Ovary (tissue), 9 donors: ENCODE data around the gene POU3F3. TPM values are rescaled to one million over a fixed set of nuclear protein-coding genes. Genes with fewer than 3 reads are reported as not detected.

ENCODE experiments used
- DNase-seq, 5 donors: peaks; one replicate each; pipeline ENCODE4 v3.0.0-alpha.2; 2019 to 2020
- H3K27ac ChIP-seq, 2 donors: fragments of 200-600 bp; one replicate each; pipeline versions ENCODE4 v1.5.1 to v1.8.0; 2019 to 2022
- H3K27me3 ChIP-seq: fragments of 200-600 bp; one replicate; pipeline ENCODE4 v1.8.0; 2022
- H3K36me3 ChIP-seq: fragments of 200-600 bp; sonication (generic); one replicate; pipeline ENCODE4 v1.5.1; 2019
- H3K4me1 ChIP-seq: one replicate; pipeline ENCODE4 v1.8.1; 2013; ENCODE audit warnings: mild to moderate bottlenecking, moderate library complexity; ENCODE audit not compliant: insufficient read depth
- H3K4me3 ChIP-seq: fragments of 200-600 bp; sonication (generic); one replicate; pipeline ENCODE4 v1.5.1; 2017
- H3K9me3 ChIP-seq, 2 donors: fragments of 200-600 bp in 1 of 2; sonication (generic) in 1 of 2; one replicate each; pipeline versions ENCODE4 v1.5.1 to v1.8.1; 2013 to 2019; ENCODE audit warnings: mild to moderate bottlenecking in 1 of 2, moderate library complexity in 1 of 2
- CTCF ChIP-seq, 3 donors: fragments of 450-650 bp in 2 of 3; fragments of 200-600 bp in 1 of 3; IDR thresholded peaks; one replicate each; pipeline versions ENCODE4 v1.5.1 to v1.8.0; 2016 to 2022; ENCODE audit warnings: antibody characterized with exemption in 3 of 3, mild to moderate bottlenecking in 1 of 3
- EP300 ChIP-seq: sonication (generic); formaldehyde crosslinking; IDR thresholded peaks from one replicate; pipeline ENCODE4 v1.6.1; 2017; ENCODE audit warnings: antibody characterized with exemption
- POLR2A ChIP-seq: fragments of 450-650 bp; IDR thresholded peaks from one replicate; pipeline ENCODE4 v1.6.1; 2017; ENCODE audit warnings: antibody characterized with exemption, mild to moderate bottlenecking, moderate library complexity
- WGBS, 3 donors: extraction: QIAGEN DNeasy Blood & Tissue Kit in 1 of 3; methylation state at CpG; one replicate each; pipeline versions ENCODE4 v1.1.5 to v1.1.7; 2013 to 2017; 5-methylcytosine and 5-hydroxymethylcytosine counted together
- intact Hi-C, 4 donors: fragments of 100-400 bp; cut with DNase I; formaldehyde crosslinking; loops; one replicate each; pipeline versions ENCODE4 v1.11.0 to v1.15.1; 2022 to 2023
- polyA plus RNA-seq, 2 donors: library from polyadenylated mRNA; stranded (reverse); fragments of 200-250 nt in 1 of 2; fragments of 350-450 nt in 1 of 2; fragmentation: Illumina TruSeq in 1 of 2; extraction: RNeasy Lipid Tissue Mini Kit (QIAGEN cat#74804) in 1 of 2; gene quantifications; one replicate each; pipeline ENCODE4 v1.2.3, GENCODE V29; 2013 to 2014
- total RNA-seq, 7 donors: library from RNA; depleted of rRNA in 2 of 7; stranded (reverse); fragments of >200 nt in 2 of 7; fragmentation: NEBNext Ultra II Directional in 3 of 7; extraction: Animal tissue kit (Norgen Biotek cat#: 25700) in 3 of 7; gene quantifications; one replicate each; pipeline versions ENCODE4 v1.1.0 to v1.2.4, GENCODE V29; 2016 to 2023
- donor health status: DM: no; HTN: no; CAD: no; lungs with moderate emphysema.
- donor health status: DM: no; HTN: no; CAD: no.
- donor health status: Bipolar disorder and iron deficiency.
- donor health status: DM: yes; HTN: yes; CAD: no.
- donor health status: DM: no; HTN: no; CAD: no.
- donor health status: DM: yes; HTN: yes; CAD: no.

Gene POU3F3
- total and polyA plus RNA-seq, 9 donors = 0.10 to 0.63 (median 0.10) TPM; not detected in 6

- Histone ChIP-seq H3K27ac (no peak overlapping the region), H3K27me3 (no peaks in the 10 kb centered on the region), H3K4me1 (no peaks in the 10 kb centered on the region), H3K9me3 (no peaks in the 10 kb centered on the region), H3K4me3 (no peak overlapping the region), H3K36me3 (no peaks in the 10 kb centered on the region)
- WGBS, 3 donors = 77 to 83% (median 82%) methylated on average over 17 of the region's 17 CpGs
- no peak for DNase-seq
- TF ChIP-seq EP300 = no peak
- no peak for TF ChIP-seq POLR2A
- no peak for TF ChIP-seq CTCF (IDR thresholded peaks at IDR 0.05)
- intact Hi-C loops = no loop called here
These were observed 19.3 kb upstream of the POU3F3 start for GRCh38 chr2:104834431-104835153.

- H3K4me1 ChIP-seq = no peaks in the 10 kb centered on the region
- intact Hi-C loops = no loop called here
- 54 to 65% (median 62%) methylated on average over 3 of the region's 3 CpGs for WGBS, 3 donors
These were observed 17.6 kb upstream of the POU3F3 start for GRCh38 chr2:104836265-104836664.

GRCh38 chr2:104836841-104837240 lies 17.1 kb upstream of the POU3F3 start:
- no peak overlapping the region for H3K27ac ChIP-seq
- no peaks in the 10 kb centered on the region for H3K9me3 ChIP-seq
- WGBS, 3 donors = 77 to 86% (median 83%) methylated on average over 1 of the region's 1 CpG
- no peak overlapping the region for H3K4me3 ChIP-seq
- intact Hi-C loops = no loop called here
- H3K27me3 ChIP-seq = no peaks in the 10 kb centered on the region
- H3K4me1 ChIP-seq = no peaks in the 10 kb centered on the region
- no peak for DNase-seq
- TF ChIP-seq CTCF (IDR thresholded peaks at IDR 0.05) = no peak
- no peak for TF ChIP-seq EP300
- no peak for TF ChIP-seq POLR2A
- no peaks in the 10 kb centered on the region for H3K36me3 ChIP-seq

More at GRCh38 chr2:104836265-104836664, 17.6 kb upstream of the POU3F3 start:
- Histone ChIP-seq H3K9me3 (no peaks in the 10 kb centered on the region), H3K27ac (no peak overlapping the region), H3K4me3 (no peak overlapping the region), H3K27me3 (no peaks in the 10 kb centered on the region), H3K36me3 (no peaks in the 10 kb centered on the region)
- no peak for TF ChIP-seq EP300
- no peak for DNase-seq

- H3K4me3 ChIP-seq = no peak overlapping the region
- DNase-seq = no peak
- H3K27ac ChIP-seq = no peak overlapping the region
- intact Hi-C loops = no loop called here
- H3K36me3 ChIP-seq = no peaks in the 10 kb centered on the region
- WGBS, 3 donors = 81 to 89% (median 88%) methylated on average over 1 of the region's 1 CpG
- H3K9me3 ChIP-seq = peaks cover 0 to 5% of the 10 kb centered on the region in 2 donors
- no peaks in the 10 kb centered on the region for H3K27me3 ChIP-seq
- TF ChIP-seq POLR2A (no peak), EP300 (no peak), CTCF (IDR thresholded peaks at IDR 0.05) (no peak)
- peaks cover 3% of the 10 kb centered on the region for H3K4me1 ChIP-seq
These were observed 13.8 kb upstream of the POU3F3 start for GRCh38 chr2:104840156-104840555.

GRCh38 chr2:104840893-104841585 lies 12.9 kb upstream of the POU3F3 start:
- Histone ChIP-seq H3K36me3 (no peaks in the 10 kb centered on the region), H3K27ac (no peak overlapping the region), H3K27me3 (no peaks in the 10 kb centered on the region), H3K4me1 (peaks cover 3% of the 10 kb centered on the region), H3K4me3 (no peak overlapping the region), H3K9me3 (peaks cover 0 to 5% of the 10 kb centered on the region in 2 donors)
- no peak for DNase-seq
- 82 to 88% (median 82%) methylated on average over 2 of the region's 2 CpGs for WGBS, 3 donors
- TF ChIP-seq POLR2A (no peak), EP300 (no peak), CTCF (IDR thresholded peaks at IDR 0.05) (no peak)
- intact Hi-C loops = no loop called here
